DMS153 (cell line): ENCODE measurements around the gene KITLG.
"Not testable (repeated sequence)": the region's sequence is repeated elsewhere in the genome, so short reads cannot be mapped to it uniquely, and the experiment has no call there.

Source experiments
- DNase-seq: peaks from one replicate; lab custom pipeline; 2025; lab: John Stamatoyannopoulos, UW

The KITLG gene

GRCh38 chr12:88490425-88490824, 89.8 kb downstream of the KITLG start:
- no peak for DNase-seq

- DNase-seq, result no peak
These were observed 107.5 kb downstream of the KITLG start for GRCh38 chr12:88472775-88473174.

- DNase-seq, result no peak
These were observed 108.0 kb downstream of the KITLG start for GRCh38 chr12:88472248-88472647.

- DNase-seq, result no peak
These were observed 108.8 kb downstream of the KITLG start for GRCh38 chr12:88471331-88472045.

GRCh38 chr12:88469154-88469553, 111.1 kb downstream of the KITLG start:
- no peak for DNase-seq

GRCh38 chr12:88468581-88468980, 111.7 kb downstream of the KITLG start:
- no peak for DNase-seq

- not testable (repeated sequence) for DNase-seq
These were observed 113.6 kb downstream of the KITLG start for GRCh38 chr12:88466708-88467107.

GRCh38 chr12:88458327-88458726, 121.9 kb downstream of the KITLG start:
- DNase-seq, result no peak

- no peak for DNase-seq
These were observed 126.9 kb downstream of the KITLG start for GRCh38 chr12:88453323-88453722.

GRCh38 chr12:88451205-88451604, 129.1 kb downstream of the KITLG start:
- no peak for DNase-seq

GRCh38 chr12:88450136-88450535, 130.1 kb downstream of the KITLG start:
- DNase-seq, result no peak

GRCh38 chr12:88448337-88448915, 131.8 kb downstream of the KITLG start:
- peak; percentile 85 for DNase-seq

- DNase-seq, result no peak
These were observed 134.4 kb downstream of the KITLG start for GRCh38 chr12:88445705-88446394.

- DNase-seq, result no peak
These were observed 135.8 kb downstream of the KITLG start for GRCh38 chr12:88444481-88444880.
